RWPE2 (cell line): Measurements from ENCODE around the gene GPR3.
A peak's percentile ranks its signal among the peaks of the same experiment; 100 is the strongest.

Source experiments
- ATAC-seq: fragments of 200-7000 bp; cut with Tn5 transposase; 3 replicates; pipeline ENCODE4 v1.9.1; 2021; ENCODE audit warnings: low read depth
- DNase-seq: peaks from one replicate; pipeline ENCODE4 v3.0.0-alpha.2; 2020; ENCODE audit warnings: low spot score
- H3K27ac ChIP-seq: fragments of 450-650 bp; 2 replicates; pipeline ENCODE4 v1.5.1; 2017; ENCODE audit warnings: mild to moderate bottlenecking; ENCODE audit not compliant: poor library complexity, severe bottlenecking
- H3K27me3 ChIP-seq: fragments of 250-450 bp; sonication (Bioruptor Pico); 2 replicates; pipeline ENCODE4 v1.5.1; 2021; ENCODE audit warnings: mild to moderate bottlenecking, moderate library complexity; ENCODE audit not compliant: insufficient read depth, poor library complexity, severe bottlenecking
- H3K36me3 ChIP-seq: fragments of 250-450 bp; sonication (Bioruptor Pico); 2 replicates; pipeline ENCODE4 v1.5.1; 2020; ENCODE audit warnings: low read depth, mild to moderate bottlenecking, moderate library complexity
- H3K4me1 ChIP-seq: fragments of 250-450 bp; sonication (Bioruptor Pico); 2 replicates; pipeline ENCODE4 v1.5.1; 2021; ENCODE audit warnings: mild to moderate bottlenecking, moderate library complexity; ENCODE audit not compliant: insufficient read depth, poor library complexity, severe bottlenecking
- H3K4me3 ChIP-seq: fragments of 250-450 bp; sonication (Bioruptor Pico); 2 replicates; pipeline ENCODE4 v1.5.1; 2021; ENCODE audit warnings: mild to moderate bottlenecking, moderate library complexity; ENCODE audit not compliant: severe bottlenecking
- H3K9me3 ChIP-seq: fragments of 250-450 bp; sonication (Bioruptor Pico); 2 replicates; pipeline ENCODE4 v1.5.1; 2021; ENCODE audit warnings: mild to moderate bottlenecking, moderate library complexity; ENCODE audit not compliant: severe bottlenecking
- TF ChIP-seq, protein P1 (sequence below): fragments of 450-650 bp; IDR thresholded peaks from one replicate; pipeline ENCODE4 v1.5.1; 2017; ENCODE audit warnings: mild to moderate bottlenecking, moderate library complexity; ENCODE audit not compliant: poor library complexity, severe bottlenecking

Gene GPR3

DNA sequence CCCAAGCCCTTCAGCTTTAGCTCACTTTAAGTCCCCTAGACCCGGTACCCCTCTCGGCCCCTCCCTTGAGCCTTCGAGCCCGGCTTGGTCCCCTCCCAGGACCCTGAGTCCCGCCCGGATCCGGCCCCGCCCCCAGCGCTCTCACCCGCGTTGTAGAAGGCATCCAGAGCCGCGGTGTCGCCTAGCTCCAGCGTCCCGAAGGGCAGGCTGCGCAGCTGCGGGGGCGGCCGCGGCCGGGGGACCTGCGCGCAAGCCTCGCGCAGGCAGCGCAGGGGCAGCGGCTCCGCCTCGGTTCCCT lies 26.4 kb upstream of the GPR3 start:
- H3K4me1 ChIP-seq = peaks cover 6% of the 10 kb centered on the region
- H3K36me3 ChIP-seq = peaks cover 22% of the 10 kb centered on the region
- H3K4me3 ChIP-seq = peak overlapping the region; percentile 82
- no peak for DNase-seq
- H3K27ac ChIP-seq = peak overlapping the region; percentile 91
- H3K9me3 ChIP-seq = no peaks in the 10 kb centered on the region
- TF ChIP-seq, protein P1, sequence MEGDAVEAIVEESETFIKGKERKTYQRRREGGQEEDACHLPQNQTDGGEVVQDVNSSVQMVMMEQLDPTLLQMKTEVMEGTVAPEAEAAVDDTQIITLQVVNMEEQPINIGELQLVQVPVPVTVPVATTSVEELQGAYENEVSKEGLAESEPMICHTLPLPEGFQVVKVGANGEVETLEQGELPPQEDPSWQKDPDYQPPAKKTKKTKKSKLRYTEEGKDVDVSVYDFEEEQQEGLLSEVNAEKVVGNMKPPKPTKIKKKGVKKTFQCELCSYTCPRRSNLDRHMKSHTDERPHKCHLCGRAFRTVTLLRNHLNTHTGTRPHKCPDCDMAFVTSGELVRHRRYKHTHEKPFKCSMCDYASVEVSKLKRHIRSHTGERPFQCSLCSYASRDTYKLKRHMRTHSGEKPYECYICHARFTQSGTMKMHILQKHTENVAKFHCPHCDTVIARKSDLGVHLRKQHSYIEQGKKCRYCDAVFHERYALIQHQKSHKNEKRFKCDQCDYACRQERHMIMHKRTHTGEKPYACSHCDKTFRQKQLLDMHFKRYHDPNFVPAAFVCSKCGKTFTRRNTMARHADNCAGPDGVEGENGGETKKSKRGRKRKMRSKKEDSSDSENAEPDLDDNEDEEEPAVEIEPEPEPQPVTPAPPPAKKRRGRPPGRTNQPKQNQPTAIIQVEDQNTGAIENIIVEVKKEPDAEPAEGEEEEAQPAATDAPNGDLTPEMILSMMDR = no peak
- H3K27me3 ChIP-seq = no peaks in the 10 kb centered on the region
- peak; percentile 36 for ATAC-seq

DNA sequence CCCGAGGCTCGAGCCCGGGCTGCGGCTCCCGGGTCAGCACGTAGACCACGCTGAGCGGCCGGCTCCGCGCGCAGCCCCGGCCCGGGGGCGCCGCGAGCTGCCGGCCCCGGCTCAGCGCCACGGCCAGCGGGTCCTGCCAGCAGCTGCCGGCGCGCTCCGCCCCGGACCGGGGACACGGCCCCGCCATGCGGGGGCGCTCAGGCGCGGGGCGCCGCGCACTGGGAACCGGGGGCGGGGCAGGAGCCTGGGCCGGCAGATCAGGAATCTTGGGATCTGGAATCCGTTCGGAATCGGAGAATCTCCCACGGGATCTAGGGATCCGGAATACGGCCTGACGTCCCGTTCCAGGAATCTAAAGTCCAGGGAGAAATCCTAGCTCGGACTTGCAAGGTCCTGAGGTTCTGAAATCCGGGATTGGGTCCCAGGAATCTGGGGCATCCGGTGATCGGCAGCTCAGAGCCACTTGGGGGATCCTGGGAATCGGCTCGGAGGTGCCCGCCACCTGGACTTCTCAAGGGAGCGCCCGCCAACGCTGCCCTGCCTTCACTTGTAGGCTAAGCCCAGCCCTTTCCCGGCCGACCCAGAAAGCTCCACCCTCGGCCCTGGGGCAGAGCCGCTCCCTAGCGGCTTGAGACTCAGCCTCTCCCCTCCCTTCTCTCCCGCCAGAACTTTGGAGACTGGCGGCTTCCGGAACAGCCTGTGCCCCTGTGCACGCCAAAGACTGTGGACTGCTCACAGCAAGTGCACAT lies 25.8 kb upstream of the GPR3 start, which contains the start of gene MAP3K6:
Gene MAP3K6, minus strand, starts transcription at position 551 of the 749 bp plus-strand sequence. Its CDS starts 364 bp downstream, at position 187.
- Histone ChIP-seq H3K36me3 (peaks cover 17% of the 10 kb centered on the region), H3K4me3 (peak within 1 kb of the TSS; percentile 82), H3K9me3 (no peaks in the 10 kb centered on the region), H3K27ac (peak within 1 kb of the TSS; percentile 91), H3K4me1 (peaks cover 6% of the 10 kb centered on the region), H3K27me3 (no peaks in the 10 kb centered on the region)
- peak; percentile 92 for DNase-seq
- TF ChIP-seq, protein P1 = peak; percentile 82
- peak; percentile 83 for ATAC-seq

DNA sequence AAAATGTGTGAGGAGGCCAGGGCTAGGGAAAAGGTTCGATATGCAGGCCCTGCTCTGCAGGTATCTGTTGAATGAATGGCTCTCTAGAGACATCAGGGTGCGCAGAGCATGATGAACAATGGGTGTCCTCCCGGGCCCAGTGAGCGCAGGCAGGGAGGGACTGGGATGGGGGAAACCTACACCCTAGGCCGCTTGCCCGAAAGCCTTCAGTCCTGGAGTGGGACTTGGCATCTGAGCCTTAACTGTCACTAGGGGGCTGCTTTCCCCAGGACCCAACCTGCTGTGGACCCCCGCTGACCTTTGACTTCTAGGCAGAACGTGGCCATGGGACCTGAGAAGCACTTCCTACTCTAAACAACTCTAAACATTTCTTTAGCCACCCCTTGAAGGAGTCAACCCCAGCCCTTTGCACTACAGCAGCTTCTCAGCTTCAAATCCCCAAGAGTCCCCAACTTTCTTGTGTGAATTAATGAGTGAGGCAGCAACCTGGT lies 25.2 kb upstream of the GPR3 start:
- DNase-seq = no peak
- Histone ChIP-seq H3K36me3 (peaks cover 17% of the 10 kb centered on the region), H3K27me3 (no peaks in the 10 kb centered on the region), H3K9me3 (no peaks in the 10 kb centered on the region), H3K4me1 (peaks cover 6% of the 10 kb centered on the region), H3K4me3 (peak overlapping the region; percentile 82), H3K27ac (peak overlapping the region; percentile 91)
- peak; percentile 2; the same call in 2 of the 3 replicates for ATAC-seq
- TF ChIP-seq, protein P1 = no peak

DNA sequence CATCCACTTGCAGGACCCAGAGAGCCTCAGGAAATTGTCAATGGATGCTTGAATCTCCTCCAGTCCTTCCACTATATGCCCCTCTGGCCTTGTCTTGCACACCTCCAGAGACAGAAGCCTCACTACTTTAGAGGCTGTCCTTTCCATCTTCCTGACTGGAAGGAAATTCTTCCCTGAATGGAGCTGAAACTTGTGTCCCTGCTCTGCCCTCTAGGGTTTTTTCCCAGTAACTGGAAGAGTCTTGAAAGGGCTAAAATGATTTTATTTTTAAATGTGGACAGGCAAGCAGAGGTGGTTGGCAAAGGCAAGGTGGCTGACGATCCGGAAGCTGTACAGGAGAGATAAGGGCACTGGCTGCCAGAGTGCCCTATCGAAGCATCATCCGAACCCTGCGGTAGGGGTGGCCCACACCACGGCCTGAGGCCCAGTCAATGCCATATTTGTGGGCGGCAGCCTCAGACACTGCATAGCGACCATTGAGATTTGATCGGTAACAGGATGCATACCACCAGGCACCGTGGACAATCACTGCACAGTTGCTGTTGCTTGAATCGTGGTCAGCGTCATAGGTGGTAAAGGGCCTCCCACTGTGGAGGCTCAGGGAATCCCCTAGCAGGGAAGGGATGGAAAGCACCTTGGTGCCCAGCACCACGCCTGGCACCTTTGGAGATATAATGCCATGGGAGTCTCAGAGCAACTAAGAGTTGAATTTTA lies 23.4 kb upstream of the GPR3 start:
- ATAC-seq (no peak), DNase-seq (no peak)
- TF ChIP-seq, protein P1 = peak; percentile 41
- peaks cover 6% of the 10 kb centered on the region for H3K4me1 ChIP-seq
- peaks cover 8% of the 10 kb centered on the region for H3K36me3 ChIP-seq
- no peaks in the 10 kb centered on the region for H3K27me3 ChIP-seq
- H3K9me3 ChIP-seq = no peaks in the 10 kb centered on the region
- no peak overlapping the region for H3K4me3 ChIP-seq
- H3K27ac ChIP-seq = no peak overlapping the region
